Panc1 (cell line): ENCODE measurements around the gene MBD5.

ENCODE experiments used
- POLR2AphosphoS5 ChIP-seq: IDR thresholded peaks from 2 replicates; pipeline ENCODE4 v1.6.1; 2012; ENCODE audit warnings: mild to moderate bottlenecking, low read depth, low read length, moderate library complexity
- REST ChIP-seq, 2 experiments: IDR thresholded peaks; 2 replicates each; pipeline ENCODE4 v1.6.1; 2011 to 2012; ENCODE audit warnings: low read depth in 2 of 2, control low read depth in 1 of 2, low read length in 1 of 2, mild to moderate bottlenecking in 1 of 2, moderate library complexity in 1 of 2; ENCODE audit not compliant: insufficient read depth in 1 of 2
- TCF7L2 ChIP-seq: IDR thresholded peaks from 2 replicates; pipeline ENCODE4 v1.6.1; 2011; ENCODE audit warnings: mild to moderate bottlenecking, low read depth, low read length, inconsistent platforms
- TF ChIP-seq, protein P1 (sequence below): fragments of 450-650 bp; IDR thresholded peaks from 2 replicates; pipeline ENCODE4 v1.5.1; 2017; ENCODE audit warnings: mild to moderate bottlenecking

- TF ChIP-seq, protein P1, sequence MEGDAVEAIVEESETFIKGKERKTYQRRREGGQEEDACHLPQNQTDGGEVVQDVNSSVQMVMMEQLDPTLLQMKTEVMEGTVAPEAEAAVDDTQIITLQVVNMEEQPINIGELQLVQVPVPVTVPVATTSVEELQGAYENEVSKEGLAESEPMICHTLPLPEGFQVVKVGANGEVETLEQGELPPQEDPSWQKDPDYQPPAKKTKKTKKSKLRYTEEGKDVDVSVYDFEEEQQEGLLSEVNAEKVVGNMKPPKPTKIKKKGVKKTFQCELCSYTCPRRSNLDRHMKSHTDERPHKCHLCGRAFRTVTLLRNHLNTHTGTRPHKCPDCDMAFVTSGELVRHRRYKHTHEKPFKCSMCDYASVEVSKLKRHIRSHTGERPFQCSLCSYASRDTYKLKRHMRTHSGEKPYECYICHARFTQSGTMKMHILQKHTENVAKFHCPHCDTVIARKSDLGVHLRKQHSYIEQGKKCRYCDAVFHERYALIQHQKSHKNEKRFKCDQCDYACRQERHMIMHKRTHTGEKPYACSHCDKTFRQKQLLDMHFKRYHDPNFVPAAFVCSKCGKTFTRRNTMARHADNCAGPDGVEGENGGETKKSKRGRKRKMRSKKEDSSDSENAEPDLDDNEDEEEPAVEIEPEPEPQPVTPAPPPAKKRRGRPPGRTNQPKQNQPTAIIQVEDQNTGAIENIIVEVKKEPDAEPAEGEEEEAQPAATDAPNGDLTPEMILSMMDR: no peak
- TF ChIP-seq POLR2AphosphoS5: no peak
- no peak for TF ChIP-seq REST (IDR thresholded peaks at IDR 0.05; ENCODE audit: insufficient read depth in 1 of 2, low read depth in 2 of 2, low read length in 1 of 2)
- no peak for TF ChIP-seq TCF7L2
Observed at GRCh38 chr2:148130581-148130980, 109.7 kb downstream of the MBD5 start.
